Measurements from ENCODE around the gene TSTD1. TPM values are rescaled to one million over a fixed set of nuclear protein-coding genes. Genes with fewer than 3 reads are reported as not detected.

The TSTD1 gene
- total and polyA plus RNA-seq, 2 of the 8 experiments (the other 6 are each of a cell fraction or from before 2014, with no cell fraction given): 60.9 to 314 TPM

GRCh38 chr1:161033751-161034150 lies 5.0 kb downstream of the TSTD1 start (continued):
- TF ChIP-seq CBX5 (IDR thresholded peaks at IDR 0.05; ENCODE audit: low read depth, low read length) (no peak), SP4 (IDR thresholded peaks at IDR 0.05; ENCODE audit: low read length) (no peak), TAF7 (optimal IDR thresholded peaks at IDR 0.05; ENCODE audit: borderline replicate concordance, low read depth, low read length) (no peak), ASH2L (IDR thresholded peaks at IDR 0.05; ENCODE audit: low read length) (no peak), SAP30 (IDR thresholded peaks at IDR 0.05; ENCODE audit: insufficient read depth, insufficient replicate concordance, low read length) (no peak), RFX5 (IDR thresholded peaks at IDR 0.05; ENCODE audit: borderline replicate concordance, low read depth, low read length) (no peak), POLR2A (IDR thresholded peaks at IDR 0.05; ENCODE audit: control extremely low read depth in 1 of 2, low read depth in 2 of 2, low read length in 2 of 2) (no peak)

All from H1 (cell line).